B cell (primary cell): ENCODE measurements around the gene MIOS.

Experiments used
- EZH2 ChIP-seq: IDR thresholded peaks from 2 replicates; pipeline ENCODE4 v1.6.1; 2012; ENCODE audit warnings: borderline replicate concordance, low read depth, mild to moderate bottlenecking, moderate library complexity, low read length; ENCODE audit not compliant: insufficient read depth, poor library complexity, severe bottlenecking
- TF ChIP-seq, protein P1 (sequence below): fragments of 200-600 bp; IDR thresholded peaks from one replicate; pipeline ENCODE4 v1.8.0; 2022; ENCODE audit warnings: antibody characterized with exemption, mild to moderate bottlenecking

DNA sequence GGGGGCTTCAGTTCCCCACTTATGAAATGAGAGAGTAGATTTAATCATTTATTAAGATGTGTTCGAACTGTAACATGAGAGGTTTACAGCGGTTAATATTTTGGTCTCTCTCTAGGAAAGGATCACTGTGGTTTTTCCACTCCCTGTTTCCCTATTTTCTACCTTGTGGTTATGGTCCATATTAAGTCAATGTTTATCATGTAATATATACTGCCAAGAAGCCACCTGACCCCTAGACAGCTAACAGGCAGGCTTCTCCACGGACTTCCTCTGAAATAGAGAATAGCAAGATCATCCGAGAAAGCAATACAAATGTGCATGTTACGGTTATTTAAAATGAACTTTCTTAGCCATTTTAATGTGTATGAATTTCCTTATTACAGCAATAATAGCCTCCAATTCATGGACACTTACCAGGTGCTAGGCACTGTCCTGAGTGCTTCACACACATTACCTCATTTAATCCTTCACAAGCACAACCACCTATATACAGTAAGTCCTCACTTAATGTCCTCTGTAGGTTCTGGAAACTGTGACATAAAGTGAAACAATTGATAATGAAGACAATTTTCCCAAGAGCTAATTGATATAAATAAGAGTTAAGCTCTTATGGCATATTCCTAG is 30.2 kb upstream of the MIOS start:
- TF ChIP-seq, protein P1, sequence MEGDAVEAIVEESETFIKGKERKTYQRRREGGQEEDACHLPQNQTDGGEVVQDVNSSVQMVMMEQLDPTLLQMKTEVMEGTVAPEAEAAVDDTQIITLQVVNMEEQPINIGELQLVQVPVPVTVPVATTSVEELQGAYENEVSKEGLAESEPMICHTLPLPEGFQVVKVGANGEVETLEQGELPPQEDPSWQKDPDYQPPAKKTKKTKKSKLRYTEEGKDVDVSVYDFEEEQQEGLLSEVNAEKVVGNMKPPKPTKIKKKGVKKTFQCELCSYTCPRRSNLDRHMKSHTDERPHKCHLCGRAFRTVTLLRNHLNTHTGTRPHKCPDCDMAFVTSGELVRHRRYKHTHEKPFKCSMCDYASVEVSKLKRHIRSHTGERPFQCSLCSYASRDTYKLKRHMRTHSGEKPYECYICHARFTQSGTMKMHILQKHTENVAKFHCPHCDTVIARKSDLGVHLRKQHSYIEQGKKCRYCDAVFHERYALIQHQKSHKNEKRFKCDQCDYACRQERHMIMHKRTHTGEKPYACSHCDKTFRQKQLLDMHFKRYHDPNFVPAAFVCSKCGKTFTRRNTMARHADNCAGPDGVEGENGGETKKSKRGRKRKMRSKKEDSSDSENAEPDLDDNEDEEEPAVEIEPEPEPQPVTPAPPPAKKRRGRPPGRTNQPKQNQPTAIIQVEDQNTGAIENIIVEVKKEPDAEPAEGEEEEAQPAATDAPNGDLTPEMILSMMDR = no peak
- TF ChIP-seq EZH2 = no peak
